Lower leg skin (tissue), 3 donors: Measurements from ENCODE around the gene SNAI1.

ENCODE experiments used
- POLR2A ChIP-seq, 2 donors: fragments of 450-650 bp; IDR thresholded peaks; one replicate each; pipeline ENCODE4 v1.6.1; 2016 to 2017; ENCODE audit warnings: antibody characterized with exemption in 2 of 2, mild to moderate bottlenecking in 1 of 2, moderate library complexity in 1 of 2
- TF ChIP-seq, protein P1 (sequence below), 3 donors: fragments of 450-650 bp; IDR thresholded peaks; one replicate each; pipeline ENCODE4 v1.5.1; 2016; ENCODE audit warnings: antibody characterized with exemption in 3 of 3, mild to moderate bottlenecking in 3 of 3, moderate library complexity in 2 of 3

DNA sequence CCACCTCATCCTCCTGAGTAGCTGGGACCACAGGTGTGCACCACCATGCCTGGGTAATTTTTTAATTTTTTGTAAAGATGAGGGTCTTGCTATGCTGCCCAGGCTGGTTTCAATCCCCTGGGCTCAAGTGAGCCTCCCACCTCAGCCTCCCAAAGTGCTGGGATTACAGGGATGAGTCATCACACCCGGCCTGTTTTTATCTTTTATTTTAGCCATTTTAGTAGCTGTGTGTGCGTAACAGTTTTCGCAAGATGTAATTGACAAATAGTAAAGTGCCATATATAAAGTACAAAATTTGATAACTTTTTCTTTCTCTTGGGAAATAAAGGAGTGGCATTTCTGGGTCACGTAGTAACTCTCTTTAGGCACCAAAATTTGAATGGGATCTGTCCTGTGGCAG lies 21.4 kb downstream of the SNAI1 start:
- TF ChIP-seq, protein P1, sequence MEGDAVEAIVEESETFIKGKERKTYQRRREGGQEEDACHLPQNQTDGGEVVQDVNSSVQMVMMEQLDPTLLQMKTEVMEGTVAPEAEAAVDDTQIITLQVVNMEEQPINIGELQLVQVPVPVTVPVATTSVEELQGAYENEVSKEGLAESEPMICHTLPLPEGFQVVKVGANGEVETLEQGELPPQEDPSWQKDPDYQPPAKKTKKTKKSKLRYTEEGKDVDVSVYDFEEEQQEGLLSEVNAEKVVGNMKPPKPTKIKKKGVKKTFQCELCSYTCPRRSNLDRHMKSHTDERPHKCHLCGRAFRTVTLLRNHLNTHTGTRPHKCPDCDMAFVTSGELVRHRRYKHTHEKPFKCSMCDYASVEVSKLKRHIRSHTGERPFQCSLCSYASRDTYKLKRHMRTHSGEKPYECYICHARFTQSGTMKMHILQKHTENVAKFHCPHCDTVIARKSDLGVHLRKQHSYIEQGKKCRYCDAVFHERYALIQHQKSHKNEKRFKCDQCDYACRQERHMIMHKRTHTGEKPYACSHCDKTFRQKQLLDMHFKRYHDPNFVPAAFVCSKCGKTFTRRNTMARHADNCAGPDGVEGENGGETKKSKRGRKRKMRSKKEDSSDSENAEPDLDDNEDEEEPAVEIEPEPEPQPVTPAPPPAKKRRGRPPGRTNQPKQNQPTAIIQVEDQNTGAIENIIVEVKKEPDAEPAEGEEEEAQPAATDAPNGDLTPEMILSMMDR (IDR thresholded peaks at IDR 0.05) = no peak
- no peak for TF ChIP-seq POLR2A (IDR thresholded peaks at IDR 0.05)
